RKO (cell line): ENCODE data around the gene FGFR4.

ENCODE experiments used
- DNase-seq: peaks from one replicate; pipeline ENCODE4 v3.0.0-alpha.2; 2016; ENCODE audit warnings: low spot score

Gene FGFR4

DNA sequence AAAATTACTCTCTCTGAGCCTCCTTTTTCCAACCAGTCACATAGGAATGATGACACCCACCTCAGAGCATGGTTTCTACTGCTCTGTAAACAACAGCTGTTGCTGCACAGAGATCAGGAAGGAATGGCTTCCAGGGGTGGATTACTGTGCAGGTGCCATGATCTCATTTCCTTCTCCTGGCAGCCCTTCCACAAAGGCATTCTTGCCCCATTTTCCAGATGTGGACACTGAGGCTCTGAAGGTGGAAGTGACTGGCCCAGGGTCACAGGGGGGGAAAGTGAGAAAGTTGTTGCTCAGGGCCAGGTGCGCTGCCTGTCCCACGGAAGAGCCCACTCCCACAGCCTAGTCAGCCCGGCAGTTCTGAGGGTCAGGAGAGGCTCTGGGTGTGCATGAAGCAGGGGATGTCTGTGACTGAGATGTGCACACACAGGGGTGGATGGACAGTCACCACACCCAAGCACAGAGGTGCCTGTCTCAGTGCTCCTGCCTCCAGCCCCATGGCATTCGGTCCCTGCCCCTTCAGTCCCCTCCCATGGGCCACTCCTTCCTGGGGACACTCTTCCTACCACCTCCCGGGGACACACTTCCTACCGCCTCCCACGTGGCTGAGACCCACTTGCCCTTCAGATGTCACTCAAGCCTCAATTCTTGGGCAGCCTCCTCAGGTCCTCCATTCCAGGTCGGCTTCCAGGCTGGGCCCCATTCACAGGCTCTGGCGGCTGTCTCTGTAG lies 17.0 kb downstream of the FGFR4 start:
- DNase-seq = no peak

DNA sequence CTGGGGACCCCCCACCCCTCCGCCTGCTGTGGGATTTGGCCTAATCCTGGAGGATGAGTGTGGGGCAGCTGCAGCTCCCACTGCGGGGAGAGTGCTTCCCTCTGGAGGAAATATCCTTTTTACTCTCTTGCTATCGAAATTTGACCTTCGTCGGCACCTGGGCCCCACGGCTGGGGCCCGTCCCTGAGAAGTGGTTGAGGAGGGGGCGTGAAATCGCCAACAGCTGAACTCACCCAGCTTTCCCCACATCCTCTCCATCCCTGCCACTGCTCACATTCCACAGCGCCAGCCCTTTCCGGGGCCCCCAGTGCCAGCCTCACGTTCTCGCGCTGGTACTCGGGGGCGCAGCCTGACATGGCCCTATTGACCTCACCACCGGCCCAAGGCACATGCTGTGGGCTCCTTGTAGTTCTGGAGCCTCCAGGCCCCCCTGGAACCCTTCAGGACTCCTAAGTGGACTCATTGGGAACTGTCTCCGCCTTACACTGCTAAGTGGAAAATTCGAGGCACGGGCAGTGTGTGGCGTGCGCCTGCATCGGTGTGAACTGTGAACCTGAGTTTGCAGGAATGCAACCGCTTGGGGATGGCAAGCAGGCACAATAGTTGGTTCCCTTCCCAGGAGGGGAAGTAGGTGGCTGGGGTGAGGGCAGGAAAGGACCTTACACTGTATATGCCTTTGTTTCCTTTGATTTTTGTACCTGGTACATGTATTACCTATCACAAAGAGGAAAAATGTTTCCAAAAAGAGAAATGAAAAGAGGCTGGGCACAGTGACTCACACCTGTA lies 19.2 kb downstream of the FGFR4 start:
- no peak for DNase-seq

DNA sequence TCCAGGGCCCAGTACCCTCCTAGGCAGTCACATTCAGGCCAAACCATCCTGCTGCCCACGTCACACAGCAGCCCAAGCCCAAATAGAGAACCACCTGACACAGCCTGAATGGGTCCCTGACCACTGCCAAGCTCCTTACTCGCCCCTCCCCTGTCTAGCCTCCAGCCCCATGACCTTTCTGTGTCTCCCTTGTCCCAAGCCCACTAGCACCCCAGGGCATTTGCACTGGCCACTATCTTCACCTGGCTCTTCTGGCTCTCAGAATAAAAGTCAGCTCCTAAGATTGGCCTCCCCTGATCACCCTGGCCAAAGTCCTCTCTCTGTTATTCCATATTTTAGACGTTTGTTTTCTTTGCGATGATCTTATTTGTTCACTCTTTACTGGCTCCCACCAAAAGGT lies 20.4 kb downstream of the FGFR4 start:
- DNase-seq = no peak

DNA sequence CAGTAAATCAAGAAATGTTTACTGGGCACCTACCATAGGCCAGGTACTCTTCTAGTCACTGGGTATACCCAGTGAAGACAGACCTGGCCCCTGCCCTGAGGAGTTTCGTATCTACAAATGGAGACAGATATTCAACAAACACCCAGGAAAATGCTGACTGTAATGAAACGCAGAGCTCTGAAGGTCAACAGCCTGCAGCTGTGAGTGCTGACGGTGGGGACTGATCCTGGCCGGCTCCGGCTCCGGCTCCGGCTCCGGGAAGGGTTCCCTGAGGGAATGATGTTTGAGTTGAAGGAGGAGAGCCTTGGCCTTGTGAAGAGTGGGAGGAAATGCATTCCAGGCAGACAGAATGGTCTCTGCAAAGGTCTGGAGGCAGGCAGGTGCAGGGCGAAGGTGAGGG lies 23.1 kb downstream of the FGFR4 start:
- DNase-seq = no peak

DNA sequence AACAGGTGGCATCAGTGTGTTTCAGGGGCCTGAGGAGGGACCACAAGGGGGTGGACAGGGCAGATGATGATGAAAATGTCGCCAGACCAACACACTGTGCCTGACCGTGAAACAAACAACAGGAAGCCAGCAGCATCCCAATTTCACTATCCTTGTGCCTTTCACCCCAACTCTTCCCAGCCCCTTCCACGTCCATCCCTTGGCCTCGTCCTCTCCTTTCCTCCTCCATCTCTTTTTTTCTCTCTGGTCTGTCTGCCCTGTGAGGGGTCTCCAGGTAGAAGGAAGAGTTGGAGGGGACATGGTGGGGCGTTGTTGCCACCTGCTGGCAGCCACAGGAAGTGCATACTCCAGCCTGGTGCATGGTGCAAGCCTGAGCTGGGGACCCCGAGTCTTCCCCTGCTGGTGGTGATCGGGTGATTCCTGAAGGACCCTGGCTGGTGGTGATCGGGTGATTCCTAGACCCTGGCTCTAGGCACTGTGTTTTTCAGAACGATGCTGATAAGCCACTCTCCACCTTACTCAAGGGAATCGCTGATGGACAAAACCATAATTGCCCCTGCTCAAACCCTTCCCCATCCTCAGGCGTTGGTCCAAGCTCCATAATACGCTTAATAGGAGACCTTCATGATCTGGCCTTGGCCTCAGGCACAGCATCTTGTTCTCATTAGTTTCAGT lies 25.1 kb downstream of the FGFR4 start:
- peak; percentile 45 for DNase-seq

DNA sequence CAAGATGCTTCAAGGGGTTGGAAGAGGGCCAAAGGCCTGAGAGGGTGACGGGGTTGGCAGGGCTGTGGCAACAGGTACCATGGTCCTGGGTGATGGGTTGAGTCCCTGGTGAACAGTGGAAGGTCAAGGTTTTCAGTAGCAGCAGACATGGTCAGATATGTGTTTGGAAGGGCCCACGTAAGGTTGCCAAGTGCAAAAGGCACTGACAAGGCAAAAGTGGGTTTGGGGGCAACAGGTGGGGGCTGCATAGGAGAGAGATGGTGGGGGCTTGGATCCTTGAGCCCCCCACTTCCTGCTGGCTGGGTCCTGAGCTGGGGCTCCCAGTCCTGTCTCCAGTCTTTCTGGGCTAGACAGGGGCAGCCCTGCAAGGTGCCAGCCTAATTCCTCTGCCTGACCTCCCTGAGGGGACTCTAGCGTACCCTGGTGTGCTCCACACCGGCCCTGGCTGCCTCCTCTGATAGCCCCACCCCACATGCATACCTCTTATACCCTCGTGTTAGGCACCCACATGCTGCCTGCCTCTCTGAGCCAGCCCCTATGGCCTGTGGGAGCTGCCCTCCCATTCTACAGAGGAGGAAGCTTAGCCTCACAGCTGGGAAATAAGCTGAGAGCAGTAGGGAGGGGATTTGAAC lies 26.0 kb downstream of the FGFR4 start:
- DNase-seq = no peak

DNA sequence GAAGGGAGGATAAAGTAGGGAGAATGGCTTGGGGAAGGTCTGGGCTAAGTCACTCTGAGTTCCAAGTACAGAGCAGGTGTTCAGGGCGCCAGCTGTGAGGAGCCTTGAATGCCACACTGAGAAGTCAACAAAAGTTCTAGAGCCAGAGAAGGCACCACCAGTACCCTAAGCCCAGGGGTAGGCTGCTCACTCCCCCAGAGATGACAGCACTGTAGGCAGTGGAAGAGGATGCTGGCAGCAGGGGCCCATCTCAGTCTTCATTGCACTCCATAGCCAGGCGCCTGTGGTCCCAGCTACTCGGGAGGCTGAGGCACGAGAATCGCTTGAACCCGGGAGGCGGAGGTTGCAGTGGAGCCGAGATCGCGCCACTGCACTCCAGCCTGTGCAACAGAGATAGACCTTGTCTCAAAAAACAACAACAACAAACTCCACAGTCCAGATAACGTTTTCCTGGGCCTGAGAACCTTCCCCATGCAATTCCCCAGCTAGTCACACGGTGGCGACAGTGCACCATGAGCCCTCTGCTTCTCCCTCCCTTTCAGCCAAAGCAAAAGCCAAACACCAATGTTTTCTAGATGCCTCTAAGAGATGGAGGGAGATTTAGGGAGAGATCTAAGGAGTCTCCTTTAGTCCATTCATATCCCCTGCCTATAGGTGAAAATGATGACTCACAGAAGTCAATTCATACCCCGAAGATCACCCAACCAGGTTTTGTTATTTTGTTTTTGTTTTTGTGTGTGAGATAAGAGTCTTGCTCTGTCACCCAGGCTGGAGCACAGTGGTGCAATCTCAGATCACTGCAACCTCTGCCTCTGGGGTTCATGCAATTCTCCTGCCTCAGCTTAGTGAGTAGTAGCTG lies 27.1 kb downstream of the FGFR4 start:
- DNase-seq = peak; percentile 76

DNA sequence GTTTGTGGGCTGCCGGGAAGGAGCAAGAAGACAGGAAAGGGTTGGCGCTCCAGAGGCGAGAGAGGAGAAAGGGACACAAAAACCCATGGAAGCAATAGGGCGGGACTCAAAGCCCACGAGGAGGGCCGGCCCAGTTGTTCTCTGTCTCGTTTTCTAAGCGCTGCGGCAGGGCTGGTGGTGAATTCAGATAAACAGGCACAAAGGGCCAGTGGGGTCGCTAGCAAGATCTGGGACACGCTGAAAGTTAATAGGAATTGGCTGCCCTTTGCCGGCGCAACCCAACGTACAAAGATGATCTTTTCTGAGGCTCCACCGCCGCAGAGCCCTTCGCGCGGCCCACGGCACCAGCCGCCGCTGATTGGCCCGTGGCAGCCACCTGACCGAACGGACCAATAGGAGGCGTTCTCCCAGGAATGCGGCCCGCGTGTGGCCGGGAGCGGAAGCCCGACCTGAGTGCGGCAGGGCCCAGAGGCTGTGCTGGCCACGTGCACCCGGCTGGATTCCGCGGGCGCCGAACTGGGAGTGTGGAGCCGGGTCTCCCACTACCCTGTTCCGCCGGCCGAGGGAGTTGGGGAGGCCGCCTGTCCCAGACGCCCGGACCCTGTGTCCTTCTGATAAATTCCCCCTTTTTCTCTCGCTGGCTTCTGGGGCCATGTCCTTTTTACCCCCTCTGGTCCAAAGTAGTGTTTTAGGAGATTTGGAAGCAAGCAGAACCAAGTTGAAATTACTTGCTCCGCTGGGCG lies 30.1 kb downstream of the FGFR4 start:
- DNase-seq = no peak

DNA sequence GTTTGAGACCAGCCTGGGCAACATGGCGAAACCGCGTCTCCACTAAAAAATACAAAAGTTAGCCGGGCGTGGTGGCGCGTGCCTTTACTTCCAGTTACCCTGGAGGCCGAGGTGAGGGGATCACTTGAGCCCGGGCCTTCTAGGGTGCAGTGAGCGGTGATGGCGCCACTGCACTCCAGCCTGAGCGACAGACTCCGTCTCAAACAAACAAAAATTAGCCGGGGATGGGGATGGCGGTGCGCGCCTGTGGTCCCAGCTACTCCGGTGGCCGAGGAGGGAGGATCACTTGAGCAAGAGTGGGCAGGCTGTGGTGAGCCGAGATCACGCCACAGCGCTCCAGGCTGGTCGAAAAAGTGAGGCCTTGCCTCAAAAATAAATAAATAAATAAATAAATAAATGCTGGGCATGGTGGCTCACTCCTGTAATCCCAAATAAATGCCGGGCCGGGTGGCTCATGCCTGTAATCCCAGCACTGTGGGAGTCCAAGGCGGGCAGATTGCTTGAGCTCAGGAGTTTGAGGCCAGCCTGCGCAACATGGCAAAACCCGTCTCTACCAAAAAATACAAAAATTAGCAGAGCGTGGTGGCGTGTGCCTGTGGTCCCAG lies 30.8 kb downstream of the FGFR4 start:
- no peak for DNase-seq

DNA sequence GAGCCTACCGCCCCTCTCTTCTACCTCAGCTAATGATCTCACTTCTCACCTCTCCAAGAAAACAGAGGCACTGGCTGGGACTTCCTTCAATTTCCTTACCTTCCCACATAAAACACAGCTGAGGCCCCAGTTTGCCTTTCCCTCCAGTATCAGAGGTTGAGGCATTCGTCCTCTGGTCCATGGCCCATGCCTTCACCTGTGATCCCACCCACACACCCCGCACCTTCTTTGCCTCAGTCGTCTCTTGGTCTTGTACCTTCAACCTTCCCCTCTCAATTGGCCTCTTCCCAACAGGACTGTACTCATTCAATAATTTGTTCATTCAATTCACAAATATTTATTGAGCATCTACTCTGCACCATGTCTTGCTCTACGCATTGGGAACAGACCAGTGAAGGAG lies 35.9 kb downstream of the FGFR4 start:
- DNase-seq = no peak

DNA sequence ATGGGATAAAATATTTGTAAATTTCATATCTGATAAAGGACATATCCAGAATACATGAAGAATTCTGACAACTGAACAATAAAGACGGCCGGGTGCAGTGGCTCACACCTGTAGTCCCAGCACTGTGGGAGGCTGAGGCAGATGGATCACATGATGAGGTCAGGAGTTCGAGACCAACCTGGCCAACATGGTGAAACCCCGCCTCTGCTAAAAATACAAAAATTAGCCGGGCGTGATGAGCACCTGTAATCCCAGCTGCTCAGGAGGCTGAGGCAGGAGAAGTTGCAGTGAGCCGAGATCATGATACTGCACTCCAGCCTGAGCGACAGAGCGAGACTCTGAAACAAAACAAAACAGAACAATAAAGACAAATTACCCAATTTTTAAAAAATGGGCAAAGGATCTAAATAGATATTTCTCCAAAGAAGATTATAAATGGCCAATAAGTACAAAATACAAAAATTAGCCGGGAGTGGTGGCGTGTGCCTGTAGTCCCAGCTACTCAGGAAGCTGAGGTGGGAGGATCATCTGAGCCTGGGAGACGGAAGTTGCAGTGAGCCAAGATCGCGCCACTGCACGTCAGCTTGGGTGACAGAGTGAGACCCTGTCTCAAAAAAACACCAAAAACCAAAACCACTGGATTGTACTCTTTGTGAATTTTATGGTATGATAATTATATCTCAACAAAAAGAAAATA lies 37.2 kb downstream of the FGFR4 start:
- DNase-seq = no peak

DNA sequence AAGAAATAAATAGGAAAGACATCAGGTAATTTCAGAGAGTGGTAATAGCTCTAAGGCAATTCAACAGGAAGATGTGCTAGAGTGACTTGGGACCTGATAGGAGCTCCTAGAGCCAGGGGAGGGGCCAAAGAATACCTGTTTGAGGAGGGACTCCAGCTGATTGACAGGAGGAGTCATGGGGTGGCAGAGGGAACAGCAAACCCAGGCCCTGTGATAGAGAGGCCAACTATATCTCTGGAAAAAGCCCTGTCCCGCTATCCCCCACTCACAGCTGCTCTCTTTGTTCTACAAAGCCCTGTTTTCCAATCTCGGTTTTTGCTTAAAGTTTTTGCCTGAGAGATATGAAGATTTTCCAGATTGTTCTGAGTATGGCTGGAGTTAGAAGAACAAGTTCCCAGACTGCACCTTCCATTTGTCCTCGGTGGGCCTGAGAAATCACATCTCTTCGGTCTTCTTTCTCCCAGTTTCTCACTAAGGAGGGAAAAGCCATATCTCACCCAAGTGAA lies 37.8 kb downstream of the FGFR4 start:
- DNase-seq = no peak

DNA sequence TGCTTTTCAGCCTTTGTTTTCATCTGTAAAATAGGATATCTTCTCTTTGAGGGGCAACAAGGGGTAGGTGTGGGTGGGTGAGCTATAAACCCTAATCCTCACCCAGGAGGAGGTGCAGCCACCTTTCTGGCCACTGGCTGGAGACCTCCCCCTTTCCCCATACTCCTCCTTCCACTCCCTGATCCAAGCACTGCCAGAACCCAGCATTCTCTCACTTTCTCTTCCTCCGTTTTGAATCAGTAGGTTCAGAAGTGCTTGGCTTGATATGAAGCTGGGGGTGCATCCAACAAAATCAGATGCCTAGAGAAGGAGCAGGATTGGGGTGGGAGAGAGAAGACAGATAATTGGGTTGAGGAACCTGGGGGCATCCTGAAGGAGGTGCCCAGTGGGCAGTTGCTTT lies 40.1 kb downstream of the FGFR4 start:
- DNase-seq = no peak

DNA sequence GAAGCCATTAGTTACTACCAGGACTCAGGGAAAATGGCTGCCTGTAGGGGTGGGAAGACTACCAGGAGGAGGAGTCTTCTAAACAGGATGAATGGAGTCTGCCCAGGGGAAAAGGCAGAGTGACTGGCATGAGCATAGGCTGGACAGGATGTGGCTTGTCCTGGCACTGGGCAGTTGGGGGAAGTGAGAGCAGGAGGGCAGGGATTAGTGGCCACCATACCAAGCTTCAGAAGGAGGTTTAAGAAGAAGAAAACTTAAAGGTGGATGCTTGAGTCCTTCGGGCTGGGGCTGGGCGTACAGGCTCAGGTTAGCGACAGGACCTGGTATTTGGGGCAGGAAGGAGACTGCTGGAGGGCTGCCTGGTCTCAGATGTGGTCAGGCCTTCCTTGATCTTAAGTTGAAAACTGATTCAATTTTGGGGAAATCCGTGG lies 41.9 kb downstream of the FGFR4 start:
- DNase-seq = no peak

DNA sequence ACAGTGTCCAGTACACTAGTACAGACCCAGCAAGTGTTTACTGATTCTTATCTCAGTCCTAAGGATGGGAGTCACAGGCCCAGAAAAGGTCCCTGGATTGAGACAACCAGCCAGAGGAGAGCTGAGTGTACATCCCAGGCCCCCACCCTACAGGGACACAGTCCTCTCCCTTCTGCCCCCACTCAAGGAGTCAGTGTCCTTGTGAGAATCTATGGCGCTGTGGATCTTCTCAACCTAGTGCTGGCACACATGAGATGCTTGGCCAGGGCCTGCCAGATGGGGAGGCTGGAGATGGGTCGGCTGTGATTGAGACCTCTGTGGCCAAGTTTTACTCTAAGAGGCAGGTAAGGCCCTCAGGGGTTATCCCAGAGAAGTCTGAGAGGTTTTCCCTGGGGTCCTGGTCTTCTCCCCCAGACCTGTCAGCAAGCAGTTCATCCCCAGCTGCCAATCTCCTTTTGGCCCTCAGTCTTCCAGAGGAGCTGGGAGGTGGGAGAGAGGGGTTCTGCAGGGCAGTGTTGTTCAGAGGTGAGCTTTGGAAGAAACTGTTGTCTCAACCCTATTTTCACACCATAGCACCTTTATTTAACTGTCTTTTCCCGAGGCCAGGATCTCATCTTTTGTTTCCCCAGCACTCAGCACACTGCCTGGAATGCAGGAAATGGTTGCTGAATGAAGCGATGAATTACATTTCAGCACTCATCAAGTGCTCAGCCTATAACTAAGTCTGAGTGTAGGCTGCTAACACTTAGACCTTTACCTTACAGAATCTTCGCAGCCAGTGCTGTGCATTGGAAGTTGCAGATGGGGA lies 43.7 kb downstream of the FGFR4 start:
- DNase-seq = no peak

DNA sequence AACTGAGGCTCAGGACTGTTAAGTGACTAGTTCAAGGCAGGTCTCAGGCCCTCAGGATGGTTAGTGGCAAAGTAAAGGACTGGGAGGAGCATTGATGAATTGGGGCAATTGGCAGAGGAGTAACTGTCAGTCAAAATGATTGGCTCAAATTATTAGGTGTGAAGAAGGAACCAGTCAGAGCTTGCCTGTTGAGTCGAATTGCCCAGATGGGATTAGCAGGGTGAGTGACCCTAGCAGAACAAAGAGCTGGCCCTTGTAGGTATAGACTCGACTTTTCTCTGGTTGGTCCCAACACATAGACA lies 44.3 kb downstream of the FGFR4 start:
- DNase-seq = no peak

DNA sequence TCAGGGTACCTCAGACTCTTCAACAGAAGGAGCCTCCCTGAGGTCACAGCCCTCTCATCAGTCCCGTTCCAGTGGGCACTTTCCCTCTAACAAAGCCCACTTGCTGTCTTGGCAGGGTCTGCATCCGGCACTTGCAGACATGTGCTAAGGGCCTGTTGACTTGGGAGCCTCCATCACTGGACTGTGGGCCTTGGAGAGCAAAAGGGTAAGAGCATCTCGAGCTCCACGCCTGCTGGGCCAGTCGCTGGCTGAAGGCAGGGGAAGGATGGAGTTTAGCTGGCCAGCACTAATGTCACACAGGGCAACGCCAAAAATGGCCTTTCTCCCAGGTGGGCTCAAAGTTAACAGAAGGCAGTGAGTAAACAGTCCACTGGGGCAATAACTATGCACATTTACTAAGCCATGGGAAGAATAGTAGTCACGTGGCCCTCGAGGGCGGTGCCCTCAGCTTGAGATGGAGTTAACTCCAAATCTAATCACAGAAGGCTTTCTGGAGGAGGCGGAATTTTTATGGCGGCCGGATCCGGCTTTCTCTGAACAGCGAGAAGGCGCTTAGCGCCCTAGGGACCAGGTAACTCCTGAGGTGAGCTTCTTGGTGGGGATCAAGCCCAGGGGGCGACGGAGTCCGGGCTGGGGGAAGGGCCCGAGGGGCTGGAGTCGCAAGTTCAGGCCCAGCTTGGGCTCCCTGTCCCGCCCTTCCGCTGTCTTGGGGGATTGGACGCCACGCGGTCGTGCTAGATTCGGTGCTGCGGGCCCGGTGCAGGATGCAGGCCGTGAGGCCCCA lies 44.8 kb downstream of the FGFR4 start:
- no peak for DNase-seq
